NCI-H1436 (cell line): Measurements from ENCODE around the gene ZNF575.

Source experiments
- DNase-seq: peaks from one replicate; lab custom pipeline; 2025; lab: John Stamatoyannopoulos, UW

Gene ZNF575

DNA sequence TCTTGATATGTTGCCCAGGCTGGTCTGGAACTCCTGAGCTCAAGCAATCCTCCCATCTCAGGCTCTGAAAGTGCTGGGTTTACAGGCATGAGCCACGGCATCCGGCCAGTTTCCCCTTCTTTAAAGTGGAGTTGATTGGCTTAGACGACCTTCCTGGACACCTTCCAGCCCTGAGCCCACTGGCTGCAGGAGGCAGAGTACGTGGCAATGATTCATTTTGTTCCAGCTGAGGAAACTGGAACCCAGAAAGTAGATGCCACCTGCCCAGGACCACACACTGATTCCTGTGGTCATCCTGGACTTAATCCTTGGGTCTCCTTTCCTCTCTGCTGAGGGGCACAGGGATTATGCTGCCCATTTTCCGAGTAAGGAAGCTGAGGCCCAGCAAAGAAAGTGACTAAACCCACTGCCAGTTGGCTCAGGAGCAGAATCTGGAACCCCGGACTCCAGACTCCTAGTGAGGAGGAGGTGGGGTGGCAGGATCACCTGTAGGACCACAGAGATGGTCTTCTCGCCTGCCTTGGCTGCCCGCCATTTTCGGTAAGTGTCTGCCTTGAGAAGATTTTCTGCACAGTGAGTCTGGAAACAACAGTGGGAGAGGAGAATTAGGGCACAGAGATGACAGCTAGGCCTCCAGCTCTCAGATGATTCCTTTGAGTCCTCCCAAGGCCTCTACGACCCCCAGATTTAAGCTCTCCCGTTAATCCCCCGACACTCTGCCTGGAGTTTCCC lies 41.6 kb downstream of the ZNF575 start:
- no peak for DNase-seq

- peak; percentile 98 for DNase-seq
These were observed 42.4 kb downstream of the ZNF575 start, which contains the start of the genes PINLYP and XRCC1 for GRCh38 chr19:43575156-43575950. Gene PINLYP, plus strand, starts transcription at chr19:43575801. Its CDS starts 1,391 bp downstream, at chr19:43577192. Gene XRCC1, minus strand, starts transcription at chr19:43575527. Its CDS starts 69 bp downstream, at chr19:43575458.

- peak; percentile 47 for DNase-seq
These were observed 43.2 kb downstream of the ZNF575 start for GRCh38 chr19:43575955-43576878.

- no peak for DNase-seq
These were observed 45.8 kb downstream of the ZNF575 start for GRCh38 chr19:43578787-43579186.

GRCh38 chr19:43581467-43581866 lies 48.5 kb downstream of the ZNF575 start:
- DNase-seq = no peak

- no peak for DNase-seq
These were observed 49.5 kb downstream of the ZNF575 start for GRCh38 chr19:43582495-43582894.

- no peak for DNase-seq
These were observed 51.5 kb downstream of the ZNF575 start for GRCh38 chr19:43584484-43584883.
